HG02798 (cell line): ENCODE measurements around the gene FOLR2.
"Not testable (repeated sequence)": the region's sequence is repeated elsewhere in the genome, so short reads cannot be mapped to it uniquely, and the experiment has no call there.

Experiments
- ATAC-seq: cut with Tn5 transposase; IDR thresholded peaks from one replicate; pipeline ENCODE4 v1.9.1; 2021; ENCODE audit warnings: mild to moderate bottlenecking; ENCODE audit not compliant: unreplicated experiment, poor library complexity

Gene FOLR2

DNA sequence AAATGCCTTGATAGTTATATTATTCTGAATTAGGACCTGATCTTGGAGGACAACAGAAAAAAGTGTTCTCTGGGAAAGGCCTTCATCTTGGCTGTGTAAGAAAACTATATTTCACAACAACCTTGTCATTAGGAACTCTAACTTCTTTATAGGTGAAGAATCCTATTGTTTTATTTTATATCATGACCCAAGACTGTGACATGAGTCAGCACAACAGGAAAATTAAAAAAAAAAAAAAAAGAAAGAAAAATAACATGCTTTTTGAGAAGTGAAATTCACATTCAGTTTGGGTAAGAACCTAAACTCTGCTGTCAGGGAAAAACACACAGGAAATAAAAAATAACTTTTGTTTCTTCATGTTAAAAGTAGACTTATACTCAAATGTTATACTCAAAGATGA, 11.7 kb upstream of the FOLR2 start:
- ATAC-seq = no peak

DNA sequence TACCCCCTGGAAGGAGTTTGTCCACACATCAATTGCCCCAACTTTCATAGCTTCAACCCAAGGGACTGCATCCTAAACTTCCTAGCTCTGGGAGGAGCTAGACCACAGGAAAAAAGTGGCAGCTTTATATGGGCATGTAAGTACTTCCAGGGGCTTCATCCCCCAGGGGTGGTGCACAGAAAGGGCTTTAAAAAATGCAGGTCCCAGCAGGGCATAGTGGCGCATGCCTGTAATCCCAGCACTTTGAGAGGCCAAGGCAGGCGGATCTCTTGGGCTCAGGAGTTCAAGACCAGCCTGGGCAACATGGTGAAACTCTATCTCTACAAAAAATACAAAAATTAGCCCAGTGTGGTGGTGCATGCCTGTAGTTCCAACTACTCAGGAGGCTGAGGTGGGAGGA, 9.8 kb upstream of the FOLR2 start:
- ATAC-seq = not testable (repeated sequence)

DNA sequence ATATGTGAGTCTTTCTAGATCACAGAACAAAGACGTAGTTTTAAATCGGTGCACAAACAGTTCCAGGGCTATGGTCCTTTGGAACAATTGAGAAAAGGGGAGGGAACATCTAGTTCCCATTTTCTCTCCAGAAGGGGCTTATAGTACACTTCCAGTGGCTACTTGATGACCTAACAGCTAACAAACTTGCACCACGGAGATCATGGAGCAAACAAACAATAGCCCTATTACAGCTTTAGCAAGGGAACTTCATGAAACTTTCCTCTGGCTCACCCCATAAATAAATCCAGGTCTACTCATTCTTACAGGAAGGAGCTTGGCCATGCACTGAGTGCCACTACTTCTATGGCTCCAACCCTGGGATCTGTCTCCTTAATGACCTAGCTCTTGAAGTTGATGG, 8.3 kb upstream of the FOLR2 start:
- no peak for ATAC-seq

DNA sequence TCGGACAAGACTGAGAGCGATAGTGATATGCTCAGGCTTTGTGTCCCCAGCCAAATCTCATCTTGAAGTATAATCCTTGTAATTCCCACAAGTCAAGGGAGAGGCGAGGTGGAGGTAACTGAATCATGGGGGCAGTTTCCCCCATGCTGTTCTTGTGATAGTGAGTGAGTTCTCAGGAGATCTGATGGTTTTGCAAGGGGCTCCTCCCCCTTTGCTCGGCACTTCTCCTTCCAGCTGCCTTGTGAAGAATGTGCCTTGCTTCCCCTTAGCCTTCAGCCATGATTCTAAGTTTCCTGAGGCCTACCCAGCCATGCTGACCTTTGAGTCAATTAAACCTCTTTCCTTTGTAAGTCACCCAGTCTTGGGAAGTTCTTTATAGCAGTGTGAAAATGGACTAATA, 7.5 kb upstream of the FOLR2 start:
- ATAC-seq = no peak

DNA sequence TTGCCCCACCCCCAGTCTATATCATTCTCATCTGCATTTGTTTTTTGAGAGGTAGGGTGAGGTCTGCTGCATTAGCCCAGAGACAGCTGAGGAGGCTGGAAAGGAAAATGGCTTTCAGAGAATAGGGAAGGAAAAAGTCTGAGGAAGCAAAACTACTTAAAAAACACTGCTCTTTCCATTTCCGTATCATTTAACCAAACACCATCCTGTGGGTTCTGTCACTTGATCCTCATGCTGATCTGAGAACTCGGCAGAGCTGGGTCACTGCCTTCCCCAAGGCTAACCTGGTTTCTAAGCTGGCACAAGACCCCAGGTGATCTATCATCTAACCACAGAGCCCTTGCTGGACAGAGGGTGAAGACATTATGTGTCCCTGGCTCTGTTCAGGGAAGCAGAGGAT, 1.2 kb downstream of the FOLR2 start:
- no peak for ATAC-seq

DNA sequence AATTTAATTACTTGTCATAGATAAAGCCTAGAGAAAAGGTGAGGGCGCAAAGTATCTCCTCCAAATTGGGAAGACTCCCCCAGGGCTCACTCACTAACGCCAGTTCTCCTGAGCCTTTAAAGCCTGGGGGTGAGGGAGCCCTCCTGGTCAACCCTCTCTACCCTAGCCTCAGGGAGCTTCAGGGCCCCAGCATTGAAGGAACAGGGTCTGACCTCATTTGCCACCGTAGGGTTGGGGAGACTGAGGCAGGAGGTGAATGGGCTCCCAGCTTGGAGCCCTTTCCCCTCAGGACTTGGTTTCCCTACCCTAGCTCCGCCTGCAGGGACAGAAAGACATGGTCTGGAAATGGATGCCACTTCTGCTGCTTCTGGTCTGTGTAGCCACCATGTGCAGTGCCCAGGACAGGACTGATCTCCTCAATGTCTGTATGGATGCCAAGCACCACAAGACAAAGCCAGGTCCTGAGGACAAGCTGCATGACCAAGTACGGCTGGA, 1.7 kb downstream of the FOLR2 start:
- no peak for ATAC-seq

DNA sequence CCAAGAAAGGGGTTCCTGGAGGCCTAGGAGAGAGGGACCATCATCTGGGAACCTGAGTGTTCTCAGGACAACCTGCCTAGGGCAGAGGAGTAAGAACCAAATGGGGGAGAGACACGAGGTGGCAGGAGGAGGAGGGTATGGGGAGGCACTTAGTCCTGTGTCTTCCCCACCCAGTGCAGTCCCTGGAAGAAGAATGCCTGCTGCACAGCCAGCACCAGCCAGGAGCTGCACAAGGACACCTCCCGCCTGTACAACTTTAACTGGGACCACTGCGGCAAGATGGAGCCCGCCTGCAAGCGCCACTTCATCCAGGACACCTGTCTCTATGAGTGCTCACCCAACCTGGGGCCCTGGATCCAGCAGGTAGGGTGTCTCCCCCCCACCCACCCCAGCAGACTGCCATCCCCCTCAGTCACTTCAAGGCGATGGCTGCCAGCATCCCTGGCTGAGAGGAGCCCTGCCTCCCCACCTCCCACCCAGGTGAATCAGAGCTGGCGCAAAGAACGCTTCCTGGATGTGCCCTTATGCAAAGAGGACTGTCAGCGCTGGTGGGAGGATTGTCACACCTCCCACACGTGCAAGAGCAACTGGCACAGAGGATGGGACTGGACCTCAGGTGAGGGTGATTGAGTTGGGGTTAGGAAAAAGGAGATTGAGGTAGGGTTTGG, 4.2 kb downstream of the FOLR2 start:
- no peak for ATAC-seq

DNA sequence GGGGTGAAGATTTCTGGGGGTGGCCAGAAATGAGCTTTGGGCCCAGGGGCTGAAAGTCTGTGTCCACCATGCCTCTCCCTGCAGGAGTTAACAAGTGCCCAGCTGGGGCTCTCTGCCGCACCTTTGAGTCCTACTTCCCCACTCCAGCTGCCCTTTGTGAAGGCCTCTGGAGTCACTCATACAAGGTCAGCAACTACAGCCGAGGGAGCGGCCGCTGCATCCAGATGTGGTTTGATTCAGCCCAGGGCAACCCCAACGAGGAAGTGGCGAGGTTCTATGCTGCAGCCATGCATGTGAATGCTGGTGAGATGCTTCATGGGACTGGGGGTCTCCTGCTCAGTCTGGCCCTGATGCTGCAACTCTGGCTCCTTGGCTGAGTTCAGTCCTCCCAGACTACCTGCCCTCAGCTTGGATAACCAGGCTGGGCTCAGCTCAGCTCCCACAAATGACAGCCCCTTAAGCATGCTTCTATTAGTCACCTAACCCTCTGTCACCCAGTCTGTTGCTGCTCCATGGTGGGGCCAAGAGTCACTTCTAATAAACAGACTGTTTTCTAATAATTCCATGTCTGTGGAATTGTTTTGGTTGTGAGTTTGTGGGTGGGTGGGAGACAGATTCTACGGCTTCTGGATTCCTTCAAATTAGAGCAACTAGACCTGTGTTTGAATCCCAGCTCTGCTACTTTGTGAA, 4.9 kb downstream of the FOLR2 start:
- ATAC-seq = no peak

DNA sequence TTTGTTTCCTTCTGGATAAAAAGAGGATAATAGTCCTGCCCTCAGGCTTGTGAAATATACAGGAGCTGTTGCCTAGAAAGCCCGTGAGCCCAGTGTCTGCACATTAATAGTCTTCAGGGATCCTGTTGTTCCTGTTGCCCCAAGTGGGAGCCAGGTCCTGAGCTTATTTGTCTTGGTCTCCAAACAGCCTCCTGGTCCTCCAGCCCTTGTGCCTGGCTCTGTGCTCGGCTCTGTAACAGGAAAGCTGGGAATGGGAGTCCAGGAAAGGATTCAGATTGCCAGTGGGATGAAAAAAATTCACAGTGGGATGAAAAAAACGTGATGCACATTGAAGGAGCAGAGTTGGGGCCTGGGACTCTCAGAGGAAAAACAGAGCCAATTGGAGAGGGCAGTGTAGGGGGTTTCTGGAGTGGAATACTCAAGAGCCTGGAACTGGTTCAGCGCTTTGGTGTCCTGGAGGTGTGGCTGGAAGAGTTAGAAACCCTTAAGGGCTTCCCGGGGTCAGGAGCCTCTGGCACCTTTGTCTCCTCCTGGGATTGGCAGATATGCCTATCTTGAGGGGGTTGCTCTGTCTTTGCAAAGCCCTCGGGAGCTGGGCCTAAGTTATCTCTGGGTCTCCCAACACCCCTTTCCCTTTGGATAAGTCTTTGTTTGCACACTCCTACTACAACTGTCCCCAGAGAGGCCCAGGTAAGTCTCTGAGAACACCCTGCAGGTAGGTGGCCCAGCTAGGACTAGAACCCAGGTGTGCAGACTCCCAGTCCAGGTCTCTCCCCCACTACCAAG, 5.7 kb downstream of the FOLR2 start:
- no peak for ATAC-seq

DNA sequence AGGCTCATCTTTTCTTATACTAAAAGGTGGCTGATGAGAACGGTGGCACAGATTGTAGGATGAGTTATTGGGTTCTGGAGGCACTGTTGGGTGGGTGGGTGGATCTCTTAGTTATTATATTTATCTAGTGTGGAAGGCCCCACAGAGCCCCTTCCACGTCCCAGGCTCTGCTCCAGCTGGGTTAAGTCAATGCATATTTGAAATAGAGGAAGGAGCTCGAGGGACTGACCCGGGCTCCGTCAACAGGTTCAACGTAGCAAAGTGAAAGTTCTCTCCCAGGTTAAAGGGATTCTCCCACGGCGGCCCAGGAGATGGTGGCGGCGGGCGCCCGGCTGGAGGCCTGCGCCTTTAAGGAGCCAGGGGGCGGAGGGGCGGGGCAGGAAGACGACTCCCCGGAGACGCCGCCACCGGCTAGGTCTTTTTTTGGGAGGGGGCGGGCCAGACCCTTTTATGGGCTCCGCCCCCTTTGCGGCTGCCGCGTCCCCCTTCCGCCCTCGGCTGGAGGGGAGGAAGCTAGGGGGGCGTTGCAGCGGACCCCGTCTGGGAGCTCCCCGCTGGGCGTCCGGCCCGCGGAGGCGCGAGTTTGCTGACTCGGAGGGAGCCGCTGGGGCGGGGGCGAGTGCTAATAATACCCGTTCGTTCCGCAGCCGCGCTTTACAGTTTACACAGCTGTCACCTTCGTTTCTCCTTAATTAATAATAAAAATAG, 6.5 kb downstream of the FOLR2 start:
- peak; percentile 78 for ATAC-seq

DNA sequence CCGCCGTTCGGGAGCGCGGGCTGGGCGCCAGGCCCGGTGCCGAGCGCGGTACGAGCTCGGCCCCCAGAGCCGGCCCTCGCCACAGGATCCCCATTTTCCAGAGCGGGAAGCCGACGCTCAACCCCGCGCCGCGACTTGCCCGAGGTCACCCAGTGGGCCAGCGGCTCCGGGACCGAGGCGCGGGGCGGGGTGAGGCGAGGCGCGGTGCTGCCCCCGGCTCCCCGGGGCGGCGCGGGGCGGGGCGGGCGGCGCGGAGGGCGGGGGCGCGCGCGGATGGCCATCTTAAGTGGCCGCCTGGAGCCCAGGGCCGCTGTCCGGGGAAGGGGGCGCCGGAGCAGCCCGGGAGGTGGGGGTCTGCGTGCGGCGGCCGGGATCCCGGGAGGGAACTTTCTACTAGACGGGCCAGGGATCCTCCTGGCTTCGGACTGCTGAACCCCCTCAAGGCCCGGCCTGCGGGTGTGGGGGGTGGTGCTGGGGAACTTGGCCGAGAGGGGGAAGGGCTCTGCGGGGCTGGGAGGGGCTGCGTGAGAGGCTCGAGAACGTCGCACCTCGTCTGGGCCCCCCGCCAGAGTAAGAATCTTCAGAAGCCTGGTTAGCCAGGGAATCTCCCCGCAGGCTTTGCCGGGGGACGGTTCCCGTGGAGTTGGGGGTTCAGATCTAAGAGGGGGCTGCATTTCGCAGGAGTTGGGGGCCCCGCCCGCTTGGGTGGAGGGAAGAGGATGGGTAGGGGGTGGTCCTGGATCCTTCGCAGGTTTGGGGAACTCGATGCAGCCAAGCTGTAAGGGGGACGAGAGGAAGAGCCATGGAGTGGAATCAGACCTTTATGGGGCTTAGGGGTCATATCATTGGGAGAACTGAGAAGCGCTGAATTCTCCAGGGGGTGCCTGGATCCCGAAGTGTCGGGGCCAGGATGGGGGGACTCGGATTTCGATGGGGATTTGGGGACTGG, 7.3 kb downstream of the FOLR2 start:
- ATAC-seq = peak; percentile 57

DNA sequence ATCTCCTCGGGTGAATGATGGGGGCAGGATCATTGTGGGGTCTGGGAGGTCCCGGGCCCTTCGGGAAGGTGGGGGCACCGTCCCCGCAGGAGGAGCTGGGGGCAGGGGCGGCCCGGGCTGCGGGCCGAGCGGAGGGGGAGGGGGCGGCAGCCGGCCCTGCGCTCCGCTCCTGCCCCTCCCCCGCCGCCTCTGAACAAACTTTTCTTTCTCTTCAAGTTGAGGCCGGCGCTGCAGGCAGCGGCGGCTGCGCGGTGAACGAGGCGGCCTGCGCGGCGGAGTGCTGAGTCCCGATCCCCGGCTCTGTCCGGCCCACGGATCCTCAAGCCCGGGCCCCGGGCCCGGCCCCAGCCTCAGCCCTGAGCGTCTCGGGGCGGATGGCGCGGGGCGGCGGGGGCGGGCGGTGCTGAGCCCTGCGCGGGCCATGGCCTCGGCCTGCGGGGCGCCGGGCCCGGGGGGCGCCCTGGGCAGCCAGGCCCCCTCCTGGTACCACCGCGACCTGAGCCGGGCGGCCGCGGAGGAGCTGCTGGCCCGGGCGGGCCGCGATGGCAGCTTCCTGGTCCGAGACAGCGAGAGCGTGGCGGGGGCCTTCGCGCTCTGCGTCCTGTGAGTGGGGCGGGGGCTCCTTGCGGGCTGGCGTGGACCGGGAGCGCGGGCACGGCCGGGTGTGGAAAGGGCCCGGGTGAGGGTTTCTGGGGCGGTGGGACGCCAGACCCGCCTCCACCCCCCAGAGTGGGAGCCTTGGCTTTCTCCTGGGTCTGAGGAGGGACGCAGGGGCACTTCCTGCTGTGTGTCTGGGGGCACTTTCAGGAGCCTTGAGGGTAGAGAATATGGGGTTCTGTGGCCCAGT, 8.2 kb downstream of the FOLR2 start, which contains the start of gene INPPL1:
Gene INPPL1 (plus strand): TSS at position 204 of the 847 bp plus-strand sequence. CDS start 218 bp downstream, at position 422.
- no peak for ATAC-seq

DNA sequence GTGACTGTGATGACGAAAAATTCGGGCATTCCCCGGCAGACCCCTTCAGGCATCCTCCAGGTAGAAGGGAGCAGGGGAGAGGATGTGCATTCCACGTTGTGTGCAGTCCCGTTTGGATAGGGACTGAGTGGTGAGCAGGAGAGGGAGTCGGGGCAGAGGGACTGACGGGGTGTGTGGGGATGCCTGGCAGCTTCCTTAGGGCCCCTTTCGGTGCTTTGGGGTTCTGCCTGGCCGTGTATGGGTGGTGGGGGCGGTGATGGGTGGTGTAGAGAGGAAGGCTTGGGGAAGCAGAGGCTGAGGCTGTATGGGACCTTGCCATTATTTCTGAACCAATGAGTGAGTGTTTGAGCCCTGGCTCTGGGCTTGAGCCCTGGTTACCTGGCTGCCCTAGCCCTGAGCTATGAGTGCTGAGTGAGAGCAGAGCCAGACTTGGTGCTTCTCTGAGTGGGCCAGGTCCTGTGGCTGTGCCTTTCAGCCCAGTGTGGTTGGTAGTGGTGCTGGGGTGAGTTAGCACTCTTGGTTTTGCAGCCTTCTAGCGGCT, 8.9 kb downstream of the FOLR2 start:
- ATAC-seq = no peak

DNA sequence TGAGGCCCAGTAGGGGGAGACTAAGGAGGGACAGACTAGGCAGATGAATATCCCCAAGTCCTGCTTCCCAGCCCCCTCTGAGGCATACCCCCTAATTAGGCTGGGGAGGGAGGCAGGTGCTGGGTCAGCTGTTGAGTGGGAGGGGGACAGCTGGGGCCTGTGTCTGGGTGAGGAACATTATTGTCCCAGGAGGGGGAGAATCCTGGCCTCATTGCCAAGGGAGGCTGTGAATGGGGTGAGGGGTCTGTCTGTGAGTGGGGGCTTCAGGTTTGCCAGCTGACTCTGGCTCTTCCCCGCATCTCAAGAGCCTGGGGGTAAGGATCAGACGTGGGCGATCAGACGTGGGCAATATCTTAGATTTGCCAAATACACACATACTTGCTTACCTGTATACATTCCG, 10.1 kb downstream of the FOLR2 start:
- ATAC-seq = no peak

DNA sequence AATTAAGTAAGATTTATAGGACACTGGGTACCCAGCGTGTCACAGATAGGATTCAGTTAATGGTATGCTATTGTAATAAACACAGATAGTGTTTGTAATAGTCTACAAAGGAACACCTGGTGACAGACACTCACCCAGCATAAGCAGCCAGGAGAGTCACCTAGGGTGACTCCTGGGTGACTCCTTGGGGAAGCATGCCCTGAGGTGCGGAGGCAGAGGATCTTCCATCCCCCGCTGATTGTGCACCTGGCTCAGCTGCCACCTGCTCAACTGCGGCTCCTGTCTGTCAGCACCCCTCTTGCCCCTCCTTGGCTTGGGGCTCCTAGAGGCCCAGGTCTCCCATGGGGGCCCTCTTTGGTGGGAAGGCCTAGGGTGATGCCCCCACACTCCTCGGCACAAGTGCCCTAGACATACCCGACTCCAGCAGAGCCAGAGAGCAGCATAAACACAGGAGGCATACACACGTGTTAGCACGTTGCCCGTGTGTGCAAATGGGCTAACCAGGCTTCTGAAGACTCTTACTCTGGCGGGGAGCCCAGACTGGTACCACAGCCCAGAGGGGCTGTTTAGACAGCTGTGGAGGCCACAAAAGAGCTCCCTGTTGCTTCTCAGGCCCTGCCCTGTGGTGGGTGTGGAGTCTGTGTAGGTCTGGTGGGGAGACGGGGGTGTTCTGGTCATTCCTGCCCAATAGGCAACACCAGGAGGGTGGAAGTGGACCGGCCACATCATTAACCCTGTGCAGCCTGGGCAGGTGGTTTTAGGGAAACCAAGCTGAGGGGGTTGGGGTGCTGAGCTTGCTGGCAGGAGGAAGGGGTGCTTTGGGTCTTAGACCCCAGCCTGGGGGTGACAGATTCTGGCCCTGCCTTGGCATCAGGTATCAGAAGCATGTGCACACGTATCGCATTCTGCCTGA, 11.0 kb downstream of the FOLR2 start:
- no peak for ATAC-seq

DNA sequence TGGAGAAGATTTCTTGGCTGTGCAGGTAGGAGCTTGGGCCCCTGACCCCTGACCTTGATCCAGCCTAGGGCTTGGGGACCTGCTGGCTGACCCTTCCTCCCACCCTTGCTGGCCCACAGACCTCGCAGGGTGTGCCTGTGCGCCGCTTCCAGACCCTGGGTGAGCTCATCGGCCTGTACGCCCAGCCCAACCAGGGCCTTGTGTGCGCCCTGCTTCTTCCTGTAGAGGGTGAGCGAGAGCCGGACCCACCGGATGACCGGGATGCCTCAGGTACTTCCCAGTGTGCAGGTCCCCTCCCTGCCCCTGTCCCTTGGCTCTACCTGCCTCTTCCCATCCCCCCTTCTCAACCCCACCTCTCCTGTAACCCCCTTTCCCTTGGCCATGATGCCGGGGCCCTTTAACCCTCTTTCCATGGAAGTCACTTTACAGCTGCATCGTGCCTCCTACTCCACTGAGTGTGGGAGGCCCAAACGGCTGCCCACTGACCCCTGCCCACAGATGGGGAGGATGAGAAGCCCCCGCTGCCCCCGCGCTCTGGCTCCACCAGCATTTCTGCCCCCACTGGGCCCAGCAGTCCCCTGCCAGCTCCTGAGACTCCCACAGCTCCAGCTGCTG, 11.7 kb downstream of the FOLR2 start:
- ATAC-seq = no peak

DNA sequence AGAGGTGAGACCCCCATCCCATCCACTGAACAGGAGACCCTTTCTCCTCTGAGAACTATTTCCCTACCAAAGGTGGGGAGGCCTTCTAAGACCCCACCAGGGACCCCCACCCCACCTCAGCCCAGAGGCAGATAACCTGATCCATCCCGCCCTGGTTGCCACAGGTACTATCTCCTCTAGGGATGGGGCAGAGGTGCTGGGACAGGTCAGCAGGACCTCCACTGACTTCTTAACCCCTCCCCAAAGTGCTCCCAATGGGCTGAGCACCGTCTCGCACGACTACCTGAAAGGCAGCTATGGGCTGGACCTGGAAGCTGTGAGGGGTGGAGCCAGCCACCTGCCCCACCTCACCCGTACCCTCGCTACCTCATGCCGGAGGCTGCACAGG, 12.2 kb downstream of the FOLR2 start:
- no peak for ATAC-seq
